Left ventricle myocardium inferior (tissue), 1 donor: Measurements from ENCODE around the gene MED28. TPM values are rescaled to one million over a fixed set of nuclear protein-coding genes. Genes with fewer than 3 reads are reported as not detected.

Source experiments
- DNase-seq: peaks from one replicate; pipeline ENCODE4 v3.0.0-alpha.2; 2020
- H3K27ac ChIP-seq: fragments of 200-600 bp; replicated peaks from 2 replicates; pipeline ENCODE4 v1.8.0; 2021
- H3K27me3 ChIP-seq: fragments of 200-600 bp; 2 replicates; pipeline ENCODE4 v1.8.0; 2021; ENCODE audit warnings: low read depth
- H3K36me3 ChIP-seq: fragments of 200-600 bp; 2 replicates; pipeline ENCODE4 v1.8.0; 2021
- H3K4me1 ChIP-seq: fragments of 200-600 bp; 2 replicates; pipeline ENCODE4 v1.8.0; 2021
- H3K4me3 ChIP-seq: fragments of 200-600 bp; 2 replicates; pipeline ENCODE4 v1.8.0; 2021; ENCODE audit warnings: mild to moderate bottlenecking, moderate library complexity
- H3K9me3 ChIP-seq: fragments of 200-600 bp; replicated peaks from 2 replicates; pipeline ENCODE4 v1.8.0; 2021
- CTCF ChIP-seq: fragments of 200-600 bp; IDR thresholded peaks from 2 replicates; pipeline ENCODE4 v1.8.0; 2021; ENCODE audit warnings: antibody characterized with exemption, mild to moderate bottlenecking, borderline replicate concordance
- intact Hi-C: fragments of 100-400 bp; cut with micrococcal nuclease; formaldehyde crosslinking; loops from one replicate; pipeline ENCODE4 v1.11.0; 2022
- total RNA-seq: library from RNA; stranded (reverse); fragmentation: NEBNext Ultra II Directional; extraction: Animal tissue kit (Norgen Biotek cat#: 25700); gene quantifications from one replicate; pipeline ENCODE4 v1.2.1, GENCODE V29; 2021
- donor health status: DM: no; HTN: yes; CAD: no; lungs with severe emphysema.

Gene MED28
- total RNA-seq, 1 donor from 2014 or later = 18.1 TPM

- Histone ChIP-seq H3K27me3 (no peaks in the 10 kb centered on the region), H3K4me1 (peaks cover 46% of the 10 kb centered on the region), H3K9me3 (no peaks in the 10 kb centered on the region), H3K27ac (no peak overlapping the region), H3K36me3 (peaks cover 85% of the 10 kb centered on the region), H3K4me3 (no peak overlapping the region)
- no peak for DNase-seq
- TF ChIP-seq CTCF = no peak
- intact Hi-C loops = no loop called here
These were observed 30.5 kb upstream of the MED28 start for GRCh38 chr4:17583941-17584340.

GRCh38 chr4:17584521-17585213, 29.8 kb upstream of the MED28 start:
- no peaks in the 10 kb centered on the region for H3K27me3 ChIP-seq
- TF ChIP-seq CTCF = no peak
- H3K27ac ChIP-seq = no peak overlapping the region
- H3K4me1 ChIP-seq = peaks cover 38% of the 10 kb centered on the region
- no peaks in the 10 kb centered on the region for H3K9me3 ChIP-seq
- H3K4me3 ChIP-seq = no peak overlapping the region
- no peak for DNase-seq
- intact Hi-C loops = no loop called here
- H3K36me3 ChIP-seq = peaks cover 92% of the 10 kb centered on the region

- H3K9me3 ChIP-seq = no peaks in the 10 kb centered on the region
- H3K27me3 ChIP-seq = no peaks in the 10 kb centered on the region
- H3K4me1 ChIP-seq = peaks cover 20% of the 10 kb centered on the region
- H3K4me3 ChIP-seq = no peak overlapping the region
- no peak overlapping the region for H3K27ac ChIP-seq
- DNase-seq = no peak
- H3K36me3 ChIP-seq = peaks cover 99% of the 10 kb centered on the region
- intact Hi-C loops = no loop called here
- TF ChIP-seq CTCF = no peak
These were observed 27.2 kb upstream of the MED28 start for GRCh38 chr4:17587094-17587822.

- H3K36me3 ChIP-seq = peaks cover 97% of the 10 kb centered on the region
- DNase-seq = no peak
- TF ChIP-seq CTCF = no peak
- peaks cover 14% of the 10 kb centered on the region for H3K4me1 ChIP-seq
- H3K27me3 ChIP-seq = no peaks in the 10 kb centered on the region
- H3K9me3 ChIP-seq = no peaks in the 10 kb centered on the region
- intact Hi-C loops = no loop called here
- no peak overlapping the region for H3K4me3 ChIP-seq
- no peak overlapping the region for H3K27ac ChIP-seq
These were observed 25.1 kb upstream of the MED28 start for GRCh38 chr4:17589355-17589754.

GRCh38 chr4:17595471-17596005, 18.9 kb upstream of the MED28 start:
- no peaks in the 10 kb centered on the region for H3K27me3 ChIP-seq
- H3K27ac ChIP-seq = no peak overlapping the region

More at GRCh38 chr4:17595471-17596005, 18.9 kb upstream of the MED28 start:
- H3K9me3 ChIP-seq = no peaks in the 10 kb centered on the region
- H3K4me1 ChIP-seq = peaks cover 11% of the 10 kb centered on the region
- H3K36me3 ChIP-seq = peaks cover 98% of the 10 kb centered on the region
- DNase-seq = no peak
- intact Hi-C loops = no loop called here
- TF ChIP-seq CTCF = no peak
- H3K4me3 ChIP-seq = no peak overlapping the region
